Measurements from ENCODE around the gene SERHL2. TPM values are rescaled to one million over a fixed set of nuclear protein-coding genes. Genes with fewer than 3 reads are reported as not detected.

Gene SERHL2
- total RNA-seq: 1.9 and 11.5 TPM in 2 replicates

GRCh38 chr22:42553475-42554361 is at the start of gene SERHL2:
TSS of gene SERHL2 (plus strand) at chr22:42553956. CDS start at chr22:42554021, 65 bp downstream.

GRCh38 chr22:42519525-42520401 is 34.0 kb upstream of the SERHL2 start, which contains the start of gene RRP7A:
TSS of gene RRP7A (minus strand) at chr22:42519796. CDS start at chr22:42519786, 10 bp downstream.

GRCh38 chr22:42614312-42615091 is 60.7 kb downstream of the SERHL2 start, which contains the start of gene POLDIP3:
TSS of gene POLDIP3 (minus strand) at chr22:42614883. CDS start at chr22:42614857, 26 bp downstream.

Other genes with a start within 250 kb of the SERHL2 start
- gene NFAM1, start 121.6 kb upstream of the SERHL2 start, total RNA-seq: not detected in 2 replicates
- 16.7 and 20.9 TPM in 2 replicates for gene RRP7A, start 34.2 kb upstream of the SERHL2 start, total RNA-seq
- 20.2 and 27.9 TPM in 2 replicates for gene POLDIP3, start 60.9 kb downstream of the SERHL2 start, total RNA-seq
- gene ATP5MGL, start 86.6 kb downstream of the SERHL2 start, total RNA-seq: not detected in 2 replicates
- 152 and 277 TPM in 2 replicates for gene CYB5R3, start 95.4 kb downstream of the SERHL2 start, total RNA-seq
- gene A4GALT, start 166.9 kb downstream of the SERHL2 start, total RNA-seq: 27.2 and 30.9 TPM in 2 replicates